Right lobe of liver (tissue), 4 donors: Measurements from ENCODE around the gene MCTP1.

Experiments used
- CTCF ChIP-seq, 4 donors: fragments of 200-600 bp in 3 of 4; fragments of 450-650 bp in 1 of 4; IDR thresholded peaks; one replicate each; pipeline versions ENCODE4 v1.5.1 to v1.8.0; 2016 to 2022; ENCODE audit warnings: antibody characterized with exemption in 4 of 4, mild to moderate bottlenecking in 2 of 4
- POLR2A ChIP-seq: fragments of 450-650 bp; IDR thresholded peaks from one replicate; pipeline ENCODE4 v1.6.1; 2017; ENCODE audit warnings: antibody characterized with exemption, mild to moderate bottlenecking
- donor health status: DM: no; HTN: no; CAD: no.
- donor health status: DM: no; HTN: no; CAD: no.
- donor health status: DM: no; HTN: yes; CAD: no.

GRCh38 chr5:94941122-94941755 is 343.7 kb downstream of the MCTP1 start:
- no peak for TF ChIP-seq CTCF (IDR thresholded peaks at IDR 0.05)
- TF ChIP-seq POLR2A: no peak
